GM19239 (cell line): ENCODE data around the gene DHDH.

ENCODE experiments used
- DNase-seq: peaks from one replicate; pipeline ENCODE4 v3.0.0; 2011; ENCODE audit warnings: low spot score; ENCODE audit not compliant: insufficient read length
- FAIRE-seq: peaks from 2 replicates; lab custom pipeline; 2011; peaks lifted over from hg19 to GRCh38; lab: Jason Lieb, UNC

DHDH gene

DNA sequence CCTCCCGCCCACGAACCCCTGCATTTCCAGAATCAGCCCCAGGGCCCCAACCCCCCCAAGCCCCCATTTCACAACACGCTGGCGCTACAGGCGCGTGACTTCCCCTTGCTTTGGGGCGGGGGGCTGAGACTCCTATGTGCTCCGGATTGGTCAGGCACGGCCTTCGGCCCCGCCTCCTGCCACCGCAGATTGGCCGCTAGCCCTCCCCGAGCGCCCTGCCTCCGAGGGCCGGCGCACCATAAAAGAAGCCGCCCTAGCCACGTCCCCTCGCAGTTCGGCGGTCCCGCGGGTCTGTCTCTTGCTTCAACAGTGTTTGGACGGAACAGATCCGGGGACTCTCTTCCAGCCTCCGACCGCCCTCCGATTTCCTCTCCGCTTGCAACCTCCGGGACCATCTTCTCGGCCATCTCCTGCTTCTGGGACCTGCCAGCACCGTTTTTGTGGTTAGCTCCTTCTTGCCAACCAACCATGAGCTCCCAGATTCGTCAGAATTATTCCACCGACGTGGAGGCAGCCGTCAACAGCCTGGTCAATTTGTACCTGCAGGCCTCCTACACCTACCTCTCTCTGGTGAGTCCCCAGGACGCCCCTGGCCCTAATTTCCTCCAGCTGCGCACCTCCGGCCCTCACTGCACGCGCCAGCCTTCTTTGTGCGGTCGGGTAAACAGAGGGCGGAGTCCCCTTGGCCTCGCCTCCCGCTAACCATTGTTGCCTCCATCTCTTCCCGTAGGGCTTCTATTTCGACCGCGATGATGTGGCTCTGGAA is 31.7 kb downstream of the DHDH start, which contains the start of gene FTL:
FTL (plus strand) TSS at position 270 of the 766 bp plus-strand sequence; CDS start at position 469, 199 bp downstream.
- FAIRE-seq (peak; percentile 97), DNase-seq (peak; percentile 82)

DNA sequence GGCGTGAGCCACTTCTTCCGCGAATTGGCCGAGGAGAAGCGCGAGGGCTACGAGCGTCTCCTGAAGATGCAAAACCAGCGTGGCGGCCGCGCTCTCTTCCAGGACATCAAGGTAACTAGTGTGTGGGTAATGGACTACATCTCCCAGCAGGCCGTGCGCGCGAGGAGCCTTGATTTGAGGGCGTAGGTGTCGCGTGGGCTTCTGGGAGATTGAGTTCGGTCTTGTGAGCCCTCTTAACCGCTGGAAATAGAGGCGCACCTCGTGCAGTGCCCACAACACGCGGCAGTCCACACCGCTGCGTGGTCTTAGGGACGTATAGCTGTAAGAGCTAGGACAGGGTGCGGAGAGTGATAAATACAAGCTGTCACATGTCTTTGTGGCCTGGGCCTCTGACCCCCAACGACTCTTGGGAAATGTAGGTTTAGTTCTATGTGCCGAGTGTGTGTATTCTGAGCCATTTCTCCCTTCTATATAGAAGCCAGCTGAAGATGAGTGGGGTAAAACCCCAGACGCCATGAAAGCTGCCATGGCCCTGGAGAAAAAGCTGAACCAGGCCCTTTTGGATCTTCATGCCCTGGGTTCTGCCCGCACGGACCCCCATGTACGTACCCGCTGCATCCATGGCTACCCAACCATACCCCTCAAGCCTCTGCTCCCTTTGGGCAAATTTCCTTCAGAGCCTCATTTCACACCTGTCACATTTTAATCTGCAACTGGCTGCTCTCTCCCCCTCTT is 32.5 kb downstream of the DHDH start:
- peak; percentile 44 for DNase-seq
- no peak for FAIRE-seq

DNA sequence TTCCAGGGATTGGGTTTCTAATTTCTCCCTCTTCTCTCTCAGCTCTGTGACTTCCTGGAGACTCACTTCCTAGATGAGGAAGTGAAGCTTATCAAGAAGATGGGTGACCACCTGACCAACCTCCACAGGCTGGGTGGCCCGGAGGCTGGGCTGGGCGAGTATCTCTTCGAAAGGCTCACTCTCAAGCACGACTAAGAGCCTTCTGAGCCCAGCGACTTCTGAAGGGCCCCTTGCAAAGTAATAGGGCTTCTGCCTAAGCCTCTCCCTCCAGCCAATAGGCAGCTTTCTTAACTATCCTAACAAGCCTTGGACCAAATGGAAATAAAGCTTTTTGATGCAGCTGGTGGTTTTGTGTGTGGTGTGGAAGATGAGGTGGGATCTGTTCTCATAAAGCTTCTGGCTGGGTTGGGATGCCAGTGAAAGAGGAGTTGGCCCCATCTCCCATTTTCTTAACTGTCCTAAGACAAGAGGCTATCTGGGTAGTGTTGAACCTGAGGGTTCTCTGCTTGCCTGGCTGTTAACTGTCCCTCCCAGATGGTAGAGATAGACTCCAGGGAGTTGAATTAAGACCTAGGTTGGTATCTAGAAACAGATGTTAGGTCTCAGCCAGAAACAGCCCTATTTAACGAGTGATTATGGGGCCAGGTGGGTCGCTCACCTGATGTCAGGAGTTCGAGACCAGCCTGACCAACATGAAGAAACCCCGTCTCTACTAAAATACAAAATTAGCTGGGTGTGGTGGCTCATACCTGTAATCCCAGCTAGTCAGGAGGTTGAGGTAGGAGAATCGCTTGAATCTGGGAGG is 33.2 kb downstream of the DHDH start:
- no peak for DNase-seq
- peak; percentile 60 for FAIRE-seq

DNA sequence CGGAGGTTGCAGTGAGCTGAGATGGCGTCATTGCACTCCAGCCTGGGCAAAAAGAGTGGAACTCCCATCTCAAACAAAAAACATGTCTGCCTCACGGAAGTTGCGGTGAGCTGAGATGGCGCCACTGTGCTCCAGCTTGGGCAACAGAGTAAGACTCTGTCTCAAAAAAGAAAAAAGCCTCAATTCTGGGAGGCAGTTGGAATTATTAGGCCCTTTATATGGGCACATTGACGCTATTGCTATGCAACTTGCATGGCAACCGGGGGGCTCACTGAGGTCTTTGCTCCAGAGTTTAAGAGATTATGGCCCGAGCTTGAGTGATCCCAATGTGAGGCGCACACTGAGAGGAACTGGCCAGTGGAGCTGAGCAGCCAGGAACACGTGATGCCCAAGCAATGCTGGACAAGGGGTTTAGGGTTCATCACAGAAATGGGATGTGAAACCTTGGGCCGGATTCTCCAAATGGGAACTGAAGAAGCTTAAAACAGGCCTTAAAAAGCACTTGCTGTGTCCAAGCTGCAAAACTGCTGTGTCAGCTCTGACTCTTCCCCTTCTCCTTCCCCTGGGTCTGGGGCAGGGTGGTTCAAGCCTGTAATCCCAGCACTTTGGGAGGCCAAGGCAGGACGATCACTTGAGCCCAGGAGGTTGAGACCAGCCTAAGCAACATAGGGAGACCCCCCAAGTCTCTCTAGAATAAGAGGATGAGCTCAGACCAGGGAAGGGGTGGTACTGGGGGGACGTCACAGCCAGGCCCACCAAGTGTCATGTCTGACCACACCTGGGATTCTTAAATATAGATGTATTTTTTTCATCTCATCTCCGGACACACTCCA is 34.1 kb downstream of the DHDH start:
- DNase-seq (no peak), FAIRE-seq (peak; percentile 64)

DNA sequence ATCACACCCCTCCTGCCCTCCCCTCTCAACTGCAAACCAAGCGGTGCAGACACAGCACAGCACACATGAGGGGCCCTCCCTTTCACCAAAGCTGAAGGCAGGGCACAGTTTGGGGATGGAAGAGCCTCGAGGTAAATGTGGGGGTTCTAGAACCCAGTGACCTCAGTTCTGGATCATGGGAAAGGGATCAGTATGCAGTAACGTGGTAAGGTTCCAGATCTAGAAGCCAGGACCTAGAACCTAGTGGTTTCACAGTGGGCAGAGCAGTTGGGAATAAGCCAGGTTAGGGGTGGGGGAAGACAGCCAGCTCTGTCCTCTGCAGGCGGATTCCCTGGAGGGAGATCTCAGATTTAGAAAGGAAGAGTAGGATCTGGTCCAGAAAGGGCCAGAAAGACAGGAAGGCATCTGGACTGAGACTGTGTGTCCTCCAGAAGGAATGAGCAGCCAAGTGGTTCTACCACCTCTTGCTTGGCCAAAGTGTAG is 34.7 kb downstream of the DHDH start:
- FAIRE-seq (no peak), DNase-seq (no peak)

DNA sequence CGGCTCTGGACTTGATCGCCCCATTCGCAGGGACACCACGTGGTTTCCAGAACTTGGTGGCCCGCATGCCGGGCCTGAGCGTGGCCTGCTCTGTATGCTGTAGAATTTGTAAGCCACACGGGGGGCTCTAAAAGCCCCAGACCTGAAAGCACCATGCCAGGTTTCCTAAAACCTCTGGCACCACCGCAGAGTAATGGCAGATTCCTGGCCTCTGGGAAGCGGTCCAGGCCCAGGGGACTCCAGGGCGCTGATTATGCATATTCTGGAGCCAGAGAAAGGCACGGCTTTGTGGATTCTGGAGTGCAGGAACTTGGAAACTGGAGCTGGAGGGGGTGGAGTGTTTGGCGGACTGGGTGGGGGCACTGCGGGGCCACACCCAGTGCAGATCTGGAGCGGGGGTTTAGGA is 35.3 kb downstream of the DHDH start:
- no peak for DNase-seq
- no peak for FAIRE-seq

DNA sequence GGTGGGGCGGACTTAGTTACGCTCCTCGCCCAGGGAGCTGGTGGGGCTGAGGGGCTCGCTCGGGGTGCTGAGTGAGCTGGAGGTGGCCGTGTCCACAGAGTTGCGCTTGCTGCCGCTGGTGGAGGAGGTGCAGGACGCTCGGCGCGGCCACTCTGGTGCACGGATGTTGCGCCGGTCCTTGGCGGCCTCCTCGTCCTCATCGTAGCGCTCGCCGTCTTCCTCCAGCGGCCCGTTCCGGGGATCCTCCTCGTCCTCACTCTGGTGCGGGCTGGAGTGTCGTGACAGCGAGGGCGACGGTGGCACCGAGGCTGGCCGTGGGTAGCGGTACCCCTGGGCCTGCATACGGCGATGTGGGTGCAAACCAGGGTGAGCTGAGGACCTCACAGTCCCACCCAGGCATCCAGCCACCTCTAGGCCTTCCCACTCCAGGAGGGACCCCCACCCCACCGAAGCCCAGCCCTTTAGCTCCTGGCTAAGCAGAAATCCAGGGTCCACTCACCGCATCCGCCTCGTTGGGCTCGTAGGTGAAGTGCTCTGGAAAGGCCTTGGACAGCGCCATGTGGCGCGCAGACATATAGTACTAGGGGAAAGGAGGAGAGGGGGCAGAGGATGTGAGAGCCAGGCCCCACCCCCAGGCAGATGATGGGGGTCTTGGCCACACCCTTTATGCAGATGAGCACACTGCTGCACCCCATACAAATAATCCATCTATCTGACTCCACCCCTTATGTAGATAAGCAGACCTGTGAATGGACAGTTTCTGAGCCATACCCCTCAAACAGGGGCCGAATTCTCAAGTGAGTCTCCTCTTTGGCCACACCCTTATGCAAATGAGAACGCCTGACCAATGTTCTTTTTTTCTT is 36.0 kb downstream of the DHDH start:
- FAIRE-seq: no peak
- DNase-seq: no peak

DNA sequence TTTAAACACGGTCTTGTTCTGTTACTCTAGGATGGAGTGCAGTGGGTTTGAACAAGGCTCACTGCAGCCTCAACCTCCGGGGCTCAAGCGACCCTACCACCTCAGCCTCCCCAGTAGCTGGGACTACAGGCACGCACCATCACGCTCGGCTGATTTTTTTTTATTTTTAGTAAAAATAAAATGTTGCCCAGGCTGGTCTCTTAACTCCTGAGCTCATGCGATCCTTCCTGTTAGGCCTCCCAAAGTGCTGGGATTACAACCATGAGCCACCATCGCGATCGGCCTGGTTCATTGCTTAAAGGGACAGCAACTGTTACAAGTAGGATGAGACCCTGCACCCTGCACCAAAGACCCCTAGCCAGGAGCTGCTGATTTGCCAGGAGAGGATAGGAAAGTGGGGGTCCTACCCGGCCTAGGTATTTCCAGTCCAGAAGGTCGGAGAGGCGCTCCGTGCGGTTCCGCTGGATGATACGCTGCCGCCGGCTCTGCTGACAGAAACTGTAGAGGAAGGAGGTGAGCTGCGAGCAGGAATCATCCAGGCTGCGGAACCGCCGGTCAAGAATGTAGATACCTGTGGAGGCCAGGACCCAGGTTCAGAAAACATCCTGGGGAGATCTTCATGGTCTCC is 36.8 kb downstream of the DHDH start:
- FAIRE-seq (no peak), DNase-seq (no peak)

DNA sequence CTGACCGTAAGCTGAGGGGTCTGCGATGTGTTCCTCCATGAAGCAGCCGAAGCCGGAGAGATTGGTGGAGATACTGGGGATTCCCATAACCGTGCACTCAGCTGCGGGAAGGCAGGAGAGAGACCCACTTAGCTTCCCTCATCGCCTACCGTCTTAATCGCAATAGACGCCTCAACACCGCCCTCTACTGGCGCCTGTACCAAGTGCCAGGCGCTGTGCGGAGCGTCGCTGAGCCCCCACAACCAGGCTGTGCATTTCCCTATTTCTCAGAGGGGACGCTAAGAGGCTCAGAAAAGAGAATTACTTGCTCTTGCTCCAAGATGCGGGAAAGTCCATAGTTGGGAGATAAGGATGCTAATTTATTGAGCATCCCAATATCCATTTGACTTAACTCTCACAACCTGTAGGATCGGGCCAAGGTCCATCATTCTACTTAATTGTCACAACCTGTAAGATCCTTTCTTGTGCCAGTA is 37.5 kb downstream of the DHDH start:
- DNase-seq (no peak), FAIRE-seq (peak; percentile 94)

DNA sequence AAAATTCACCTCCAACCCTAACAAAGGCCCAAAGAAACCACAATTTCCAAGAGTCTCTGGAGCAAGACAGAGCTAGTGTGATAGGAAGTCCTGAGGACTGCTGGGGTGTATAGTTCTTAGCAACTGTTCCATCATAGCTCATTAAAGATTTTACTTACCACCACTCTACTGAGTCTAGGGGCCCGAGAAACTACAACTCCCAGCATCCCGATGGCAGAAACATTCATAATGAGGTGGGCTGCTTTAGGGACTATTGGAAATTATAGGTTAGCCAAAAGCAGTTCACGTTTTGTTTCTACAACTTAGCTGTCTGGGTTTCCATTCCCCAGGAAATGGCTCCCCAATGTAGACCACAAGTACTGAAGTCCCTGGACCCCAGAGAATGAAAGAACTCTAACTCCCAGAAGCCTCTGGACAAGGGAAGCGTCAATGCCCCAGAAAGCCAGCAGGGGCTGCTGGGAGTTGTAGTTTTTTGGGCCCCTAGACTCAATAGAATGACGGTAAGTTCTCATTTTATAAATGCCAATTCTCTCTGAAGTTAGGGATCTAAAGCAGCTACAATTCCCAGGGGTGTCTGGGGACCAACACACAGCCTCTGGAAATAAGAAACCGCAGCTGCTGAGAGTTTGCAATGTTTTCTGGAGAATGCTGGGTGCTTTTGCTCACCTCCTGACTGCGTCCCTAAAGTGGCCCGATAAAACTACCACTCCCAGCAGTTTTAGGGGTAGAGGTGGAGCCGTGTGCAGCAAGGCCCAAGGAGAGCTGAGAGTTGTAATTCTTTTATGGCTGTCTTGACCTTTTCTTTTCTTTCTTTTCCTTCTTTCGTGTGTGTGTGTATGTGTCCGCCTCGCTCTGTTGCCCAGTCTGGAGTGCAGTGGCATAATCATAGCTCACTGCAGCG is 42.7 kb downstream of the DHDH start:
- no peak for DNase-seq

DNA sequence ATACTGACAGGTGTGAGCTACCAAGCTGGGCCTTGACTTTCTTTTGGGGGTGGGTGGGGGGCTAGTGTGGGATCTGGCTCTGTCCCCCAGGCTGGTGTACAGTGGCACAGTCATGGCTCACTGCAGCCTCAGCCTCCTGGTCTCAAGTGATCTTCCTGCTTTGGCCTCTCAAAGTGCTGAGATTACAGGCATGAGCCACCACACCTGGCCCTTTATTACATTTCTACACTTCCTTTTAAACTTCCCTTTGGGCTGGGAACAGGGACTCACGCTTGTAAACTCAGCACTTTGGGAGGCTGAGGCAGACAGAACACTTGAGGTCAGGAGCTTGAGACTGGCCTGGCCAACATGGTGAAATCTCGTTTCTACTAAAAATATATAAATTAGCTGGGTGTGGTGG is 43.6 kb downstream of the DHDH start:
- DNase-seq (no peak), FAIRE-seq (no peak)

More for the DNA sequence above, 42.7 kb downstream of the DHDH start:
- peak; percentile 65 for FAIRE-seq

DNA sequence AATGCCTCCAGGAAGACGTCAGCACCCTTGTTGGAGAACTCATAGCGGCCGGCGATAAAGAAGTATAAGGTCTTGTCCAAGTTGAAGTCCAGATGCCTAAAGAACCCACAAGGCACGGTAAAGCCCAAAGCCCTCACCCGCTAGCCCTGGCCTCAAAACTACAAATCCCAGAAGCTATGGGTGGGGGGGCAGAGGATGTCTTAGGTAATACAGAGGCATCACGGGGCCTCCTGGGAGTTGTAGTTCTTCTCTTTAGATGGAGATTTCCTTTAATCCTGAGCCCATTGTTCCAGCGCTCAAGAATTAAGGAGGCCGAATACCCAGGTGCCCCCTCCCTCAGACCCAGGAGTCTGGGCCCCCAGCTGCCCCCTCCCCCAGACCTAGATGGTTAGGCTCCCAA is 48.8 kb downstream of the DHDH start:
- FAIRE-seq: no peak
- DNase-seq: no peak

DNA sequence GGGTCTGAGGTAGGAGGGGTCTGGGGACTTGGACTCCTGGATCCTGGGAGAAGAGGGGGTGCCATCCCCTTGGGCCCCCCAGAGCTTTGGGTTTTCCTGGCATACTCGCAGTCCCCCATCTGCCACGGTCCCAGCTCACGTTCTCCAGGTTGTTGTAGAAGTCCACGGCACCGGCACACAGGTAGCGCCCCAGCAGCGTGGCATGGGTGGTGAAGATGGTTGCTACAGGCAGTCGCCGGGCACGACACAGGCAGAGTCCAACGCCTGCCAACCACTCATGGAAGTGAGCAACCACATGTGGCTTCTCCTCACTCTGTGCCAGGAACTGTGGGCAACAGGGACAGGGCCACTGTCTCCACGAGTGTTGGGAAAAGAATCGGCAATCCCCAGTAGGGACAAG is 52.2 kb downstream of the DHDH start:
- no peak for DNase-seq
- no peak for FAIRE-seq

DNA sequence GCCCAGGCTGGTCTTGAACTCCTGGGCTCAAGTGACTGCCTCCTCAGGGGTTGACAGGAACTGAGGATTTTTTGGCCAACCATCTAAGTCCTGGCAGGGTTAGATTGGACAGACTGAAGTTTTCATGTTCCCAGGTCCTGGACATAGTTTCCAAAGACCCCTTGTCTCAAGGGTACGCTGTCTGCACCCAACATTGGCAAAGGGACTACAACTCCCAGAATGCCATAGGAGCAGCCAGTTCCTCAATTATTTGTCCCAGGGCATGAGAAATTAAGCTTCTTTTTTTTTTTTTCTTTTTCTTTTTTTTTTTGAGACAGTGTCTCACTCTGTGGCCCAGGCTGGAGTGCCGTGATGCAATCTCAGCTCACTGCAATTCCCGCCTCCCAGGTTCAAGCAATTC is 52.7 kb downstream of the DHDH start:
- no peak for DNase-seq
- FAIRE-seq: no peak

DNA sequence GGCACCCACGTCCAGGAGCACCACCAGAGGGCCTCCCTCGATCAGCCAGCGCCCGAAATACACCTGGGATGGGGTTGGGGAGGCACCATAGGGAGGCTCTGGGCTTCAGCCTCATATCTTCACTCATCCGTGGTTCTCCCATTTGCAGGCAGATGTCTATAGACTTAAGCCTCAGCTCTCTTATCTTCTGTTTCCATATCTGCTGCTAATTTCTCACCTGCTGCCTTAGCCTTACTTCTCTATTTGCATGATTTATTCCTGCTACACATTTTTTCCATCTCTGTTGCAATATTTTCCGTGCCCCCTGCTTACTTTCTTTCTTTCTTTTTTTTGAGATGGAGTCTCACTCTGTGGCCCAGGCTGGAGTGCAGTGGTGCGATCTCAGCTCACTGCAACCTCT is 53.8 kb downstream of the DHDH start:
- DNase-seq (no peak), FAIRE-seq (no peak)

DNA sequence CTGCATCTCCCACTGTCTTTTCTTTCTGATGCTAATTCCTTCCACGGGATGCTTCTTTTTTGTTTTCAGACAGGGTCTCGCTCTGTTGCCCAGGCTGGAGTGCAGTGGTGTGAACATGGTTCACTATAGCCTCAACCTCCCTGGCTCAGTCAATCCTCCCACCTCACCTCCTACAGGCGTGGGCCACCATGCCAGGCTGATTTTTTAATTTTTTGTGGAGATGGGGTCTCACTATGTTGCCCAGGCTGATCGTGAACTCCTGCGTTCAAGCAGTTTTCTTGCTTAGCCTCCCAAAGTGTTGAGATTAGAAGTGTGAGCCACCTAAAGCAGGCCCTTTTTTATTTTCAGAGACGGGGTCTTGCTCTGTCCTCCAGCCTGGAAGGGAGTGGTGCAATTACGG is 54.8 kb downstream of the DHDH start:
- DNase-seq: no peak

DNA sequence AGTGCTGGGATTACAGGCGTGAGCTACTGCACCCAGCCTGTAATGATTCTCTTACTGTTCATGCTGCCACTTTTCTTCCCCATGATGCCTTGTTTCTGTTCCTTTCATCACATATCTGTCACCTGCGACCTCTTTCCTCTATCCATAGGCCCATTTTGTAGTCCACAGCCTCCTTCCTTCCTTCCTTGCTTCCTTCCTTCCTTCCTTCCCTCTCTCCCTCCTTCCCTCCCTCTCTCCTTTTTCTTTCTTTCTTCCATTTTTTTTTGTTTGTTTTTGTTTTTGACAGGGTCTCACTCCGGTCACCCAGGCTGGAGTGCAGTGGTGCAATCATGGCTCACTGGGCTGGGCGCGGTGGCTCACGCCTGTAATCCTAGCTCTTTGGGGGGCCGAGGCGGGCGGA is 55.4 kb downstream of the DHDH start:
- no peak for DNase-seq
- no peak for FAIRE-seq

More for the DNA sequence above, 54.8 kb downstream of the DHDH start:
- no peak for FAIRE-seq
